ENCODE data around the gene ZNF81. TPM values are rescaled to one million over a fixed set of nuclear protein-coding genes. Genes with fewer than 3 reads are reported as not detected.

Gene ZNF81
- total RNA-seq, 4 donors from 2014 or later: 2.5 to 6.3 (median 4.2) TPM

GRCh38 chrX:47885501-47885900, 48.8 kb downstream of the ZNF81 start:
- TF ChIP-seq POLR2A (IDR thresholded peaks at IDR 0.05) (no peak), CTCF (IDR thresholded peaks at IDR 0.05) (no peak)
- WGBS, 2 donors: 46 to 100% methylated on average over 1 to 2 of the region's 3 CpGs
- Histone ChIP-seq H3K4me1 (no peaks in the 10 kb centered on the region), H3K27ac (no peak overlapping the region), H3K27me3 (peaks cover 0 to 3% (median 0%) of the 10 kb centered on the region in 4 donors), H3K4me3 (no peak overlapping the region), H3K9me3 (no peaks in the 10 kb centered on the region), H3K36me3 (peaks cover 0 to 27% (median 0%) of the 10 kb centered on the region in 3 donors)
- intact Hi-C loops (cut with DNase I): no loop called here
- no peak for DNase-seq

GRCh38 chrX:47898024-47898423, 61.3 kb downstream of the ZNF81 start:
- H3K36me3 ChIP-seq: peaks cover 0 to 22% (median 0%) of the 10 kb centered on the region in 3 donors
- no peaks in the 10 kb centered on the region for H3K9me3 ChIP-seq
- no peak overlapping the region for H3K4me3 ChIP-seq
- TF ChIP-seq POLR2A (IDR thresholded peaks at IDR 0.05): no peak
- no peak for TF ChIP-seq CTCF (IDR thresholded peaks at IDR 0.05)
- H3K27me3 ChIP-seq: no peaks in the 10 kb centered on the region
- H3K27ac ChIP-seq: no peak overlapping the region
- intact Hi-C loops (cut with DNase I): no loop called here
- no peaks in the 10 kb centered on the region for H3K4me1 ChIP-seq
- no peak for DNase-seq

- H3K9me3 ChIP-seq: no peaks in the 10 kb centered on the region
- no peak overlapping the region for H3K4me3 ChIP-seq
- H3K27me3 ChIP-seq: no peaks in the 10 kb centered on the region
- peaks cover 0 to 13% (median 0%) of the 10 kb centered on the region in 3 donors for H3K36me3 ChIP-seq
- intact Hi-C loops (cut with DNase I): no loop called here
- TF ChIP-seq POLR2A (IDR thresholded peaks at IDR 0.05) (no peak), CTCF (IDR thresholded peaks at IDR 0.05) (no peak)
- DNase-seq: no peak
- 54 to 69% methylated on average over 4 of the region's 4 CpGs for WGBS, 2 donors
- H3K4me1 ChIP-seq: no peaks in the 10 kb centered on the region
- H3K27ac ChIP-seq: no peak overlapping the region
Observed at GRCh38 chrX:47900833-47901232, 64.1 kb downstream of the ZNF81 start.

GRCh38 chrX:47902161-47902560, 65.5 kb downstream of the ZNF81 start:
- intact Hi-C loops (cut with DNase I): no loop called here
- Histone ChIP-seq H3K36me3 (peaks cover 0 to under 1% (median 0%) of the 10 kb centered on the region in 3 donors), H3K4me3 (no peak overlapping the region), H3K9me3 (no peaks in the 10 kb centered on the region), H3K27ac (no peak overlapping the region), H3K4me1 (no peaks in the 10 kb centered on the region), H3K27me3 (no peaks in the 10 kb centered on the region)
- TF ChIP-seq POLR2A (IDR thresholded peaks at IDR 0.05) (no peak), CTCF (IDR thresholded peaks at IDR 0.05) (no peak)
- WGBS, 2 donors: 83 to 88% methylated on average over 2 of the region's 2 CpGs
- no peak for DNase-seq

- Histone ChIP-seq H3K9me3 (peaks cover 0 to 41% (median 31%) of the 10 kb centered on the region in 3 donors), H3K27me3 (no peaks in the 10 kb centered on the region), H3K4me1 (no peaks in the 10 kb centered on the region), H3K27ac (no peak overlapping the region), H3K4me3 (no peak overlapping the region), H3K36me3 (peaks cover 0 to 21% (median 0%) of the 10 kb centered on the region in 3 donors)
- TF ChIP-seq CTCF (IDR thresholded peaks at IDR 0.05): no peak
- TF ChIP-seq POLR2A (IDR thresholded peaks at IDR 0.05): no peak
- DNase-seq: no peak
- intact Hi-C loops (cut with DNase I): no loop called here
- WGBS, 2 donors: 70 to 92% methylated on average over 2 of the region's 2 CpGs
Observed at GRCh38 chrX:47915886-47916493, 79.3 kb downstream of the ZNF81 start.
